Testis (tissue), 2 donors: ENCODE results near the gene ANKRD33B.

ENCODE experiments used
- CTCF ChIP-seq, 3 experiments: fragments of 450-650 bp in 2 of 3; fragments of 200-600 bp in 1 of 3; sonication (generic) in 1 of 3; IDR thresholded peaks; one replicate each; pipeline ENCODE4 v1.5.1; 2016 to 2019; ENCODE audit warnings: antibody characterized with exemption in 3 of 3, mild to moderate bottlenecking in 2 of 3, moderate library complexity in 1 of 3
- POLR2A ChIP-seq: fragments of 450-650 bp; IDR thresholded peaks from one replicate; pipeline ENCODE4 v1.6.1; 2017; ENCODE audit warnings: antibody characterized with exemption, mild to moderate bottlenecking, moderate library complexity

GRCh38 chr5:10611290-10611689 is 47.4 kb downstream of the ANKRD33B start:
- TF ChIP-seq POLR2A (no peak), CTCF (IDR thresholded peaks at IDR 0.05) (no peak)
